Measurements from ENCODE around the gene SMC2.

DNA sequence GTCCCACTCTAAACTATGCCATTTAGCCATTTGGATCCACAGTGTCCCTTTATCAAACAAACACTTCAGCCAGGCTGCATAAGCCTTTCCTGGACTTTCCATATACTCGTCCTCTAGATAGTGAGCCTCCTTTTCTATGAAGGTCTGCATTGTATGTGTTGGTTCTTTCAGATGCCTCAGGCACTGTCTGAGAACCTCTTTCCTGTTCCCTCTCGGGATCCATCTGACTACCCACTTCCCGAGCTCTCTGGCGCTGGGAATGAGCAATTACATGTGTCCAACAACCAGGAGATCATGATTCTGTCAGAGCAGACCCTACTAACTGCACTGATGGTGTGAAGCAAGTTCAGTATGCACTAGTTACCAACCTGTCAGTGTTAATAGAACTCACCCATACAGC lies 14.2 kb downstream of the SMC2 start:
- TF ChIP-seq CTCF (IDR thresholded peaks at IDR 0.05): no peak
- TF ChIP-seq POLR2A (IDR thresholded peaks at IDR 0.05): no peak

Data from body of pancreas (tissue), 4 donors.